ENCODE results near the gene LRRC34. TPM values are rescaled to one million over a fixed set of nuclear protein-coding genes. Genes with fewer than 3 reads are reported as not detected.

LRRC34 gene
- total and polyA plus RNA-seq, 4 donors, result 0.22 to 2.8 (median 0.85) TPM

- Histone ChIP-seq H3K27ac (ENCODE audit: low read depth in 1 of 2, low read length in 2 of 2) (no peak overlapping the region), H3K36me3 (ENCODE audit: control insufficient read depth in 4 of 4, insufficient read depth in 3 of 4, low read depth in 1 of 4, low read length in 3 of 4) (no peaks in the 10 kb centered on the region), H3K9me3 (ENCODE audit: control insufficient read depth in 4 of 4, low read length in 3 of 4) (no peaks in the 10 kb centered on the region), H3K4me3 (ENCODE audit: low read depth in 1 of 3, low read length in 3 of 3) (no peak overlapping the region), H3K27me3 (ENCODE audit: control insufficient read depth in 4 of 4, insufficient read depth in 4 of 4, low read length in 3 of 4) (no peaks in the 10 kb centered on the region), H3K4me1 (ENCODE audit: control insufficient read depth in 4 of 4, insufficient read depth in 4 of 4, low read length in 3 of 4) (no peaks in the 10 kb centered on the region), H3K9ac (ENCODE audit: low read depth in 1 of 2, low read length in 2 of 2) (no peak overlapping the region)
- DNase-seq (ENCODE audit: low spot score), result no peak
- WGBS, result 94% methylated on average over 3 of the region's 3 CpGs
- no peak for TF ChIP-seq CTCF (IDR thresholded peaks at IDR 0.05; ENCODE audit: low read depth, low read length, missing input control)
- no peak for TF ChIP-seq ZBTB33 (IDR thresholded peaks at IDR 0.05)
- TF ChIP-seq RXRA (IDR thresholded peaks at IDR 0.05), result no peak
- no peak for TF ChIP-seq FOXA2 (IDR thresholded peaks at IDR 0.05)
- no peak for TF ChIP-seq RAD21 (IDR thresholded peaks at IDR 0.05)
- TF ChIP-seq MAX (IDR thresholded peaks at IDR 0.05), result no peak
- TF ChIP-seq GABPA (IDR thresholded peaks at IDR 0.05 in 1 of 2, conservative IDR thresholded peaks at IDR 0.05 in 1 of 2), result no peak
- no peak for TF ChIP-seq TAF1 (conservative IDR thresholded peaks at IDR 0.05)
- TF ChIP-seq JUND (IDR thresholded peaks at IDR 0.05), result no peak
- TF ChIP-seq EGR1 (IDR thresholded peaks at IDR 0.05; ENCODE audit: low read depth in 2 of 2), result no peak
- TF ChIP-seq HNF4A (conservative IDR thresholded peaks at IDR 0.05), result no peak
- no peak for TF ChIP-seq SP1 (IDR thresholded peaks at IDR 0.05)
- TF ChIP-seq FOXA1 (IDR thresholded peaks at IDR 0.05), result no peak
- no peak for TF ChIP-seq ATF3 (IDR thresholded peaks at IDR 0.05)
- no peak for TF ChIP-seq HNF4G (IDR thresholded peaks at IDR 0.05)
- TF ChIP-seq YY1 (IDR thresholded peaks at IDR 0.05), result no peak
- TF ChIP-seq REST (IDR thresholded peaks at IDR 0.05), result no peak
- TF ChIP-seq NR2F2 (IDR thresholded peaks at IDR 0.05), result no peak
These were observed 8.0 kb downstream of the LRRC34 start for GRCh38 chr3:169804681-169805080.

All from liver (tissue), 9 donors.